Panc1 (cell line): ENCODE measurements around the gene TNFRSF18.

ENCODE experiments used
- POLR2AphosphoS5 ChIP-seq: IDR thresholded peaks from 2 replicates; pipeline ENCODE4 v1.6.1; 2012; ENCODE audit warnings: mild to moderate bottlenecking, low read depth, low read length, moderate library complexity
- TF ChIP-seq, protein P1 (sequence below): fragments of 450-650 bp; IDR thresholded peaks from 2 replicates; pipeline ENCODE4 v1.5.1; 2017; ENCODE audit warnings: mild to moderate bottlenecking

GRCh38 chr1:1235016-1235744, 28.8 kb upstream of the TNFRSF18 start:
- TF ChIP-seq, protein P1, sequence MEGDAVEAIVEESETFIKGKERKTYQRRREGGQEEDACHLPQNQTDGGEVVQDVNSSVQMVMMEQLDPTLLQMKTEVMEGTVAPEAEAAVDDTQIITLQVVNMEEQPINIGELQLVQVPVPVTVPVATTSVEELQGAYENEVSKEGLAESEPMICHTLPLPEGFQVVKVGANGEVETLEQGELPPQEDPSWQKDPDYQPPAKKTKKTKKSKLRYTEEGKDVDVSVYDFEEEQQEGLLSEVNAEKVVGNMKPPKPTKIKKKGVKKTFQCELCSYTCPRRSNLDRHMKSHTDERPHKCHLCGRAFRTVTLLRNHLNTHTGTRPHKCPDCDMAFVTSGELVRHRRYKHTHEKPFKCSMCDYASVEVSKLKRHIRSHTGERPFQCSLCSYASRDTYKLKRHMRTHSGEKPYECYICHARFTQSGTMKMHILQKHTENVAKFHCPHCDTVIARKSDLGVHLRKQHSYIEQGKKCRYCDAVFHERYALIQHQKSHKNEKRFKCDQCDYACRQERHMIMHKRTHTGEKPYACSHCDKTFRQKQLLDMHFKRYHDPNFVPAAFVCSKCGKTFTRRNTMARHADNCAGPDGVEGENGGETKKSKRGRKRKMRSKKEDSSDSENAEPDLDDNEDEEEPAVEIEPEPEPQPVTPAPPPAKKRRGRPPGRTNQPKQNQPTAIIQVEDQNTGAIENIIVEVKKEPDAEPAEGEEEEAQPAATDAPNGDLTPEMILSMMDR: no peak
- TF ChIP-seq POLR2AphosphoS5: no peak
